T-helper 17 cell (primary cell): ENCODE data around the gene TGFBR1. TPM values are rescaled to one million over a fixed set of nuclear protein-coding genes. Genes with fewer than 3 reads are reported as not detected.

ENCODE experiments used
- ATAC-seq: fragments of 150-1000 bp; cut with Tn5 transposase; 2 replicates; pipeline ENCODE4 v1.10.0; 2021; ENCODE audit warnings: mild to moderate bottlenecking, moderate library complexity
- DNase-seq, 3 donors: peaks; one replicate each; pipeline versions ENCODE4 v3.0.0 to v3.0.0-alpha.2; 2020 to 2021
- H3K9me3 ChIP-seq: one replicate; pipeline ENCODE4 v1.7.0; 2013; ENCODE audit warnings: low read length, mild to moderate bottlenecking; ENCODE audit not compliant: control insufficient read depth, poor library complexity, severe bottlenecking
- H3K27ac Mint-ChIP-seq: one replicate; pipeline ENCODE4 v1.8.0; 2022; ENCODE audit warnings: mild to moderate bottlenecking, moderate library complexity, mixed read lengths
- H3K27me3 Mint-ChIP-seq: one replicate; pipeline ENCODE4 v1.8.0; 2022; ENCODE audit warnings: mixed read lengths
- H3K36me3 Mint-ChIP-seq: one replicate; pipeline ENCODE4 v1.8.0; 2022; ENCODE audit warnings: low read depth, mixed read lengths
- H3K4me1 Mint-ChIP-seq: one replicate; pipeline ENCODE4 v1.8.0; 2022; ENCODE audit warnings: mild to moderate bottlenecking, mixed read lengths
- H3K4me3 Mint-ChIP-seq: one replicate; pipeline ENCODE4 v1.8.0; 2022; ENCODE audit warnings: mild to moderate bottlenecking, moderate library complexity, mixed read lengths
- total RNA-seq, 4 donors: library from RNA in 2 of 4; stranded (reverse) in 2 of 4; gene quantifications; one replicate each; pipeline ENCODE4 v1.2.3 and lab custom pipeline; 2022 to 2026

The TGFBR1 gene
- total RNA-seq, 2 donors from 2014 or later = 23.5 to 29.1 TPM

DNA sequence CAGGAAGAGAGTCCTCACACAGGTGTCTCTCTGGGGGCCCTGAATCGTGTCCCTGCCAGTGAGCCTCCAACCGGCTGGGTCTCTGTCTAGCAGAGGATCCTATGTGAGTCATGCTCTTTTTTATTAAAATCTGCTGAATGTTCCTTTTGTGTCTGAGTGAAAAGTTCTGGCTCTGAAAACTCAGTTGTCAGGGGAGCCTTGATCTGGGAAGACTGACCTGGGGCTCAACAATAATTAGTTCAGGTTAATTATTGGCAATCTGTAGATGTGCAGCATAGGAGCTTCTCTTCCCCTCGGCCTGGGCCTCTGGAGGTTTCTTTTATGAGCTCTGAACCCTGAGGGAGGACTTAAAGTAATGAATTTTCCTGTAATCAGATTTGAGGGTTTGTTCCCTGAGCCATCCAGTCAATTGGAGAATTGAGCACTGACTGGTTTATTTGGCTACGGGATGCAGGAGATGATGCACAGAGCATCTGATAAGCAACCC lies 71.7 kb downstream of the TGFBR1 start:
- peak overlapping the region; percentile 16 for H3K27ac Mint-ChIP-seq
- no peak overlapping the region for H3K4me3 Mint-ChIP-seq
- H3K9me3 ChIP-seq = no peaks in the 10 kb centered on the region
- no peak for DNase-seq
- peaks cover 12% of the 10 kb centered on the region for H3K4me1 Mint-ChIP-seq
- H3K27me3 Mint-ChIP-seq = peaks cover 25% of the 10 kb centered on the region
- no peaks in the 10 kb centered on the region for H3K36me3 Mint-ChIP-seq
- ATAC-seq = no peak

DNA sequence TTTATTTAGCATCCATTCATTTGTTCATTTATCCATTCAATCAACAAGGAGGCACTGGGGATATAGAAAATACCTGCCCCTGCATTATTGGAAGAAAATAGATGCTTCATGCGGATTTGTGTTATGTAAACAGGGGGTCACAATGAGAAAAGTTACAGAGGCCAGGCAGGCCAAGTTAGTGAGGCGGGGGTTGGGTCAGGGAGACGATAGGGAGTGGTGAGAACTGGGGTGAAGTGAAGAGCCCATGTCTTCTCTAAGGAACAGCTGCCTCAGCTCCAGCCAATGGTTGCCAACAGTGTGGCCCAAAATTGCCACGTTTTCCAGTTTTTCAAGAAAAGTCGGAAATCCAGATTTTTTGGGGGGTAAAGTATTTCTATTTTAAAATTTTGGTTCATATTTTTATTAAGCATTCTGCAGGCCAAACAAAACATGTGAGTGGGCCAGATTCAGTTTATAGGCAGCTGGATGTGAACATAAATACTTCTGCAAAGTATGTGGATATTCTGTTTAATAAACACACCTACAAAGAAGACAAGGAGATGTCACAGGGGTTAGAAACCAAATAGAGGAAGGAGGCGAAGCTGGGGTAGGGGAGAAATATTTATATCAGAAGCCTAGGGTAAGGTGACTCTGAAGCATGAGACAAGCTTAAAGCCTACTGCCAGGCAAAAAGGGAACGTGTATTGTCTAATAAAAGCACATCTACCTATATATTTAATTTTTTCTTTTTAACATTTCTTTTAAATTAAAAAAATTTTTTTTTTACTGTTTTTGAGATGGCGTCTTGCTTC lies 72.9 kb downstream of the TGFBR1 start:
- Mint-ChIP-seq H3K4me3 (no peak overlapping the region), H3K4me1 (peaks cover 14% of the 10 kb centered on the region), H3K36me3 (no peaks in the 10 kb centered on the region), H3K27me3 (peaks cover 16% of the 10 kb centered on the region), H3K27ac (no peak overlapping the region)
- no peak for DNase-seq
- no peaks in the 10 kb centered on the region for H3K9me3 ChIP-seq
- no peak for ATAC-seq

DNA sequence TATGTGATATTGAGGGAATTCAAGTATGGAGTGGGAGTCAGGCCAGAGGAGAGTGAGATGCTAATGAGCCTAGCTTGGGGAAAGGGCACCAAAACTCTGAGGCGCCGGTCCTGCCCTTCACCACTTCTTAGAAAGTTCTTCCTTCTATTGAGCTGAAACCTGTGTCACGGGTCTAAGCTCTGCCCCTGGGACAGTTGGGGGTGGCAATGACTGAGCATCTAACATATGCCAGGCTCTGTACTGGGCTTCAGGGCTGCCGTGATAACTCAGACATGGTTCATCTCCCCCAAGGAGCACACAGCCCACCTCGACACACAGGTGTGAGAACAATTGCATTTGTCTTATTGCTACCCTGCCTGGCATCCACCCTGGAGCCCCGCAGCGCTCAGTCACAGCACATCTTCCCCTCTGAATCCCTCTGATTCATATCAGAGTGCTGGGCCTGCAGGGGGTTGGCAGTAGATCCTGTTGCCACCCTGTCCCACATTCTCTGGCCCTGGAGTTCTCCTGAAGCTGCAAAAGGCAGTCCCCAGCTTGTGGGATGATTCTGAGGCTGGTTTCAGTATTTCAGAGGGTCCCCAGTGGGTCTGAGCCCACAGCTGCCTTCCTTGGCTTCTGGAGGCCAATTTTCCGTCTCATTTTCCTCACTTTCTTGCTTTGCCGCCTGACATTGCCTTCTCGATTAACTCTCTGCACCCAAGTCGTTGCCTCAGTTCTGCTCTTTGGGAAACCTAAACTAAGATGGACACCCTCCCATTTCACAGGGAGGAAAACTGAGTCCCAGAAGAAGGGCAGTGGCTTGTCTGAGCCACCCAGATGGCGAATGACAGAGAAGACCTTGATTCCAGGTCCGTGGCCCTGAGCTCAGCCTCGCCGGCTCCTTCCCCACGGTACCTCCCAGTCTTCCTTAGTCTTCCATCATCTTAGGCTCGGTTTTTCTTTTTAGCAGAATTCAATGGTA lies 74.3 kb downstream of the TGFBR1 start:
- Mint-ChIP-seq H3K27me3 (peaks cover 7% of the 10 kb centered on the region), H3K36me3 (no peaks in the 10 kb centered on the region), H3K27ac (no peak overlapping the region), H3K4me1 (peaks cover 16% of the 10 kb centered on the region), H3K4me3 (no peak overlapping the region)
- ATAC-seq = no peak
- no peak for DNase-seq
- no peaks in the 10 kb centered on the region for H3K9me3 ChIP-seq

DNA sequence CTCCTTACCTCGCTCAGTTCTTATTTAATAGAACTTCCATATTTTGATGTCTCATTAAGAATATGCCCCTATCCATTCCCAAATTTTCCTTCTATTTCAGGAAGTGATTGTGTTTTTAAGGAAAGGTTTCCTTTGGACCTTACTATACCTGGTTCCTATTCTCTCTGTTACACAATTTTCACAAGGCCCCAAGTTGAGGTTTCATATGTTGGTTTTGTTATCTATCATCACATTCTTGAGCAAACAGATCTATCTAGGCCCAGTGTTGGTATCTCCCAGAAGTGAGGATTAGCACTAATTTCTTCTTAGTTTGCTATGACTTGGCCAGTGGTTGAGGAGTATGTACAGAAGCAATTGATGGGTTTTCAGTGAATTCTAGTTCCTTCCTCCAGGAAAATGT lies 75.3 kb downstream of the TGFBR1 start:
- H3K36me3 Mint-ChIP-seq = no peaks in the 10 kb centered on the region
- no peak for DNase-seq
- no peaks in the 10 kb centered on the region for H3K9me3 ChIP-seq
- H3K27me3 Mint-ChIP-seq = peaks cover 6% of the 10 kb centered on the region
- peaks cover 21% of the 10 kb centered on the region for H3K4me1 Mint-ChIP-seq
- H3K4me3 Mint-ChIP-seq = no peak overlapping the region
- ATAC-seq = no peak
- peak overlapping the region; percentile 54 for H3K27ac Mint-ChIP-seq

DNA sequence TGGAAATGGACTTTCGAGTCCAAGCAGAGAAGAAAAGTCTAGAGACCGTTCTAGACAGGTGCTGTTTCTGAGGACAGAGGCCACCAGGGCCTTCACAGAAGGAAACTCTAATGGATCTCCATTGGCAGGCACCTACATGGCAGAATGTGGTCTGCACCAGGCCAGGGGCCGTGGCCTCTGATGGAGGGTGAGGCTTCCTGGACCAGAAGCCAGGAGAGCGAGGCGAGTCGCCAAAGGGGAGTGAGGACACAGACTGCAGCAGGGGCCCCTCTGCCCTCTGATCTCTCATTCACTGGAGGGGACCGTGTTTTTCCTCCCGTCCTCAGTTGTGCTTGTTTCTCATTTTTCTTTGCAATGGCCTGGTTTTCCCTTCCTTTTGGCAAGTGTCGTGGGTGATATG lies 75.7 kb downstream of the TGFBR1 start:
- Mint-ChIP-seq H3K27ac (peak overlapping the region; percentile 54), H3K4me1 (peaks cover 21% of the 10 kb centered on the region), H3K4me3 (no peak overlapping the region), H3K27me3 (peaks cover 6% of the 10 kb centered on the region), H3K36me3 (no peaks in the 10 kb centered on the region)
- H3K9me3 ChIP-seq = no peaks in the 10 kb centered on the region
- ATAC-seq (no peak), DNase-seq (no peak)

DNA sequence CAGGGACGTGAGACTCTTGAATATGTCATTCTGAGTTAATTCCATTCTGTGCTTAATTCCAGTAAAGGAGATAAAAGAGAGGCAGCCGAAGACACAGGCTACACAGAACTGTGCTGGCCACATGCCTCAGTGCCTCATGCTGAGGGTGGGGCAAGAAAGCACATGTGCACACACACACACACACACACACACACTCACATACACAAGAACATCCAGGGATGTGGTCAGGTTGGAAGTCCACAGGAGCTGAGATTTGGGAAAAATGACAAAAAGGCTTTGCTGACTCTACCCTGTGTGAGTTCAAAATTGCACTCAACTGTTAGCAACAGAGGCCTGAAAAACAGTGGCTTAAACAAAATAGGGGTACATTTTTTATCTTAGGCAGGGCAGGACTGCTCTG lies 76.3 kb downstream of the TGFBR1 start:
- Mint-ChIP-seq H3K27ac (peak overlapping the region; percentile 54), H3K4me3 (no peak overlapping the region), H3K27me3 (peaks cover 6% of the 10 kb centered on the region), H3K36me3 (no peaks in the 10 kb centered on the region), H3K4me1 (peaks cover 21% of the 10 kb centered on the region)
- DNase-seq (no peak), ATAC-seq (peak; percentile 4)
- no peaks in the 10 kb centered on the region for H3K9me3 ChIP-seq

DNA sequence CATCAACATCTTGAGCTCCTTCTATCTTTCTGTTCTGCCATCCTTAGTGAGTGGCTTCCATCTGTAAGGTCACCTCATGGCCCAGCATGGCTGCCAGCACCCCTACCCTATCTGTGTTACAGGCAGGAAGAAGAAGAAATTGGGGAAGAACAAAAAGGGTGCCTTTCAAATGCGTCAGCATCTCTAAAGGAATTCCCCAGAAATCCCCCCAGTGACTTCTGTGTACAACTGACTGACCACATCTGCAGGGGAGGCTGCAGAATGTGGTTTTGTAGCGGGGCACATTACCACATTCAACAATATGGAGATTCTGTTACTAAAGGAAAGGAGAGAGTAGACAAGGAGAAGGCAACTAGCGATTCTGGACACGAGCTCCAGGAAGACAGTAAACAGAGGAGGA lies 76.7 kb downstream of the TGFBR1 start:
- peaks cover 19% of the 10 kb centered on the region for H3K4me1 Mint-ChIP-seq
- ATAC-seq (peak; percentile 70), DNase-seq (no peak)
- no peaks in the 10 kb centered on the region for H3K36me3 Mint-ChIP-seq
- H3K27me3 Mint-ChIP-seq = peaks cover 4% of the 10 kb centered on the region
- peak overlapping the region; percentile 12 for H3K4me3 Mint-ChIP-seq
- no peaks in the 10 kb centered on the region for H3K9me3 ChIP-seq
- H3K27ac Mint-ChIP-seq = peak overlapping the region; percentile 37

DNA sequence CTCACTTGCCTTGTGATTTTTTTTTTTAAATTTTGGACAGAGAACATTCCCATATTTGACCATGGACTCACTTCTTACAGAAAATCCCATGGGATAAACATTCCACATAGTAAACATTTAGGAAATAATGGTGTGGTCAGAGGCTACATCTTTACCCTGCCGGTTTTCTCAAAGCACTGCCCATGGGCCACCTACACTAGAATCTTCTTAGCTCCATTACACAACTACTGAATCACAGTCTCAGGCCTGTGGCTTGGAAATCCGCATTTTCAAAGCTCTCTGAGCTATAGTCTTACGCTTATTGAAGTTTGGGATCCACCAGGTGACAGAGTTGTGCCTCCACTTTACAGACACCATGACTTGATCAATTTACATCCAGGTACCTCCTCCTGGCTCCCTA lies 77.4 kb downstream of the TGFBR1 start:
- Mint-ChIP-seq H3K4me1 (peaks cover 22% of the 10 kb centered on the region), H3K27me3 (no peaks in the 10 kb centered on the region), H3K36me3 (no peaks in the 10 kb centered on the region), H3K4me3 (no peak overlapping the region), H3K27ac (peak overlapping the region; percentile 37)
- no peak for DNase-seq
- H3K9me3 ChIP-seq = no peaks in the 10 kb centered on the region
- no peak for ATAC-seq

DNA sequence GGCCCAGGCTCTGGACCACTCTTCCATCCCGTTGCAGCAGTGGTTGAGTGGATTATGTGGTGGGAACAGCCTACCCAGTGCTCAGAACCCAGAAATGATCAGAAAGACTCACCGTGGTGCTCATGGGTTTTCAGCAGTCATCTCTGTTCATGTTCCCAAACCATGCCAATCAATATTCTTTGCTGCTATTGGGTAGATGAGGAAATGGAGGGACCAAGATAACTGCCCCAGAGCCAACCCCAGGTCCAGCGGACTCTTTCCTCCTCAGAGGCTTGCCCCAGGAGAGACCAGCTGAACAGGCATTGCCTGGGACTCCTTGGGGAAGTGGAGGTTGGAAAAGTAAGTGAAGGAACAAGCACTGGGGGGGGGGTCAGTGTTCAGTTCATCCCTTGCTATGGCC lies 78.7 kb downstream of the TGFBR1 start:
- H3K27ac Mint-ChIP-seq = peak overlapping the region; percentile 3
- peaks cover 10% of the 10 kb centered on the region for H3K27me3 Mint-ChIP-seq
- peaks cover 22% of the 10 kb centered on the region for H3K4me1 Mint-ChIP-seq

DNA sequence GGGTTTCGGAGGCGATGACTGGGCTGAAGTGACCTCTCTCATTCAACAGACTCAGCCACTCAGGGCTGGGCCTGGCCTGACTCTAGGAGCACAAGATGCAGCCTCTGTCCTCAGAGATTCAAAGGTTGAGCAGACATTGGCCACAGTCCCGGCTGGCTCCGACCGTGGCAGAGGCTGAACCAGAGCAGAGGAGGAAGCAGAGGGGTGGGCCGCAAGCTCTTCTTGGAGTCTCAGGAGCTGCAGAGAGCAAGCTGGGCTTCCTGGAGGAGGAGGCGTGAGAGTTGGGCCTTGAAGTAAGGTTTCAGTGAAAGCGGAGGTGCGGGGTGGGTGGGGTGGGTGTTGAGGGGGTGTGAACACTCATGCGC lies 79.2 kb downstream of the TGFBR1 start:
- no peak for DNase-seq
- no peak overlapping the region for H3K4me3 Mint-ChIP-seq
- H3K36me3 Mint-ChIP-seq = no peaks in the 10 kb centered on the region
- ATAC-seq = no peak
- H3K4me1 Mint-ChIP-seq = peaks cover 23% of the 10 kb centered on the region
- H3K9me3 ChIP-seq = no peaks in the 10 kb centered on the region
- H3K27ac Mint-ChIP-seq = no peak overlapping the region
- H3K27me3 Mint-ChIP-seq = peaks cover 15% of the 10 kb centered on the region

More for the DNA sequence above, 78.7 kb downstream of the TGFBR1 start:
- DNase-seq (no peak), ATAC-seq (no peak)
- no peak overlapping the region for H3K4me3 Mint-ChIP-seq
- no peaks in the 10 kb centered on the region for H3K36me3 Mint-ChIP-seq
- no peaks in the 10 kb centered on the region for H3K9me3 ChIP-seq

DNA sequence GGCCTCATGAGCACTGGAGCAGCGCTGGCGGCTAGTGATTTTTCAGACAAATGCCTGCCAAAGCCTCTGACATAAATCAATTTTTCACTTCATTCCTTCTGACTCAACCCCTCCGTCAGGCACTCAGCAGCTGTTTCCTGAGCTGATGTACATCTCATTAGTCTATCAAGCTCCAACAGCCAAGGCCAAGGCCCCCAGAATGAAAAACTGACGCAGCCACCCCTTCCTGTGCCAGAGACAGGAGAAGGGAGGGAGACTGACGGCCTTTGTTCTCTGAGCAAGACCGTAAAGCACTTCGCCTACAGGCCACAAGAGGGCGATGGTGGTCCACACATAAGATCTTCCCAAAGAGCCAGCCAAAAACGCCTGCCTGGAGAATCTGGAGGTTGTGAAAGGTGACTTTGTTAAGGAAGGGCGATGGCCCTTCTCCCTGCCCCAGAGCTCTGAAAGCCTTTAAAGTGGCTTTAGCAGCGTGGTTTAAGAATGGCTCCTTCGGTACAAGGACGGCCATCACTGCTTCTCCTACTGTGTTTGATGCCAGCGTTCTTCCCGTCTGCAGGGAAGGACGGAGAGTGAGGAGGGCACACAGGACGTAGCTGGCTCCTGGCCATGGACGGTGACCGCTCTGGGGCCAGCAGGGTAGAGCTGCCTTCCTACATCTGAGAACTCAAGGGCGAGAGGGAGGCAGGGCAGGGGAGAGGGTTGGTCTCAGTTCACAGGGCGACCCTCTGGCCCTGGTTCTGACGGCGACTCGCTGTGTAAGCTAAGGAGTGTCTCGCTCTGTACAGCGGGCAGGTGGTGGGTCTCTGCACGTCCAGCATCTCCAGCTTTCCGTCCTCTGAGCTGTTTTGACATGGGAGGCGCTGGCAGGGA lies 79.8 kb downstream of the TGFBR1 start:
- peak; percentile 40 to 58 (median 46) for DNase-seq
- Mint-ChIP-seq H3K27ac (no peak overlapping the region), H3K27me3 (peaks cover 21% of the 10 kb centered on the region), H3K4me3 (peak overlapping the region; percentile 43), H3K4me1 (peaks cover 23% of the 10 kb centered on the region), H3K36me3 (no peaks in the 10 kb centered on the region)
- peak; percentile 82 for ATAC-seq
- no peaks in the 10 kb centered on the region for H3K9me3 ChIP-seq

DNA sequence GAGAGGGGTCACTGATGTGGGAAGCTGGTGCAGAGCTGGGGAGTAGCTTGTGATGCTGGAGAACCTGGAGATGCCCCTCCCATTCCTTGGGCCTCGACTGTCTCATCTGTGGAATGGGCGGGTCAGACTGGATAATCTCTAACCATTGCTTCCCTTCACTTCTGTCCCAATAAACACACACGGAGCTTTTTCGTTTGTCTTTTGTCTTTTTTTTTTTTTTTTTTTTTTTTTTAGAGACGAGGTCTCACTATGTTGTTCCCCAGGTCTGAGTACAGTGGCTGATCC lies 80.4 kb downstream of the TGFBR1 start:
- Mint-ChIP-seq H3K36me3 (no peaks in the 10 kb centered on the region), H3K27ac (no peak overlapping the region), H3K4me1 (peaks cover 21% of the 10 kb centered on the region), H3K27me3 (peaks cover 25% of the 10 kb centered on the region), H3K4me3 (no peak overlapping the region)
- ATAC-seq (no peak), DNase-seq (no peak)
- no peaks in the 10 kb centered on the region for H3K9me3 ChIP-seq

DNA sequence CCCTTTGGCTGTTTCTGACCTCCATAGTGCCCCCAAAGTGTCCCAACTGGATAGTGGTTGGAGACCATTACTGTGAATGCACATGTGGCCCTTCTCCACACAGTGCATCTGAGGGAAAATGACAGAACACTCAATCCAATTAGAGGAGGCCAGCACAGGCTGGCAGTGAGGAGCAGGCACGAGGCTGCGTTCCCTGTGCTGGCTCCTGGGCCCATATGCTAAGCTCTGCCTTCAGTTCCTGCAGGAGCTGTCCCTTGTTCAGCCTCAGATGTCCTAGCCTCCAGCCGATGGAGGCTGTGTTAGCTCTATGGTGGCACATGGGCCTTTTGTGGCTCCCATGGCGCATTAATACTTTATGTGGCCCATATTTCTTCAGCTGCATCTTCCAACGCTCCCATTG lies 81.0 kb downstream of the TGFBR1 start:
- peaks cover 30% of the 10 kb centered on the region for H3K27me3 Mint-ChIP-seq
- no peak overlapping the region for H3K4me3 Mint-ChIP-seq
- ATAC-seq = no peak
- H3K27ac Mint-ChIP-seq = no peak overlapping the region
- no peak for DNase-seq
- peaks cover 21% of the 10 kb centered on the region for H3K4me1 Mint-ChIP-seq
- no peaks in the 10 kb centered on the region for H3K36me3 Mint-ChIP-seq
- no peaks in the 10 kb centered on the region for H3K9me3 ChIP-seq
